ENCODE measurements around the gene COL15A1.

The COL15A1 gene

DNA sequence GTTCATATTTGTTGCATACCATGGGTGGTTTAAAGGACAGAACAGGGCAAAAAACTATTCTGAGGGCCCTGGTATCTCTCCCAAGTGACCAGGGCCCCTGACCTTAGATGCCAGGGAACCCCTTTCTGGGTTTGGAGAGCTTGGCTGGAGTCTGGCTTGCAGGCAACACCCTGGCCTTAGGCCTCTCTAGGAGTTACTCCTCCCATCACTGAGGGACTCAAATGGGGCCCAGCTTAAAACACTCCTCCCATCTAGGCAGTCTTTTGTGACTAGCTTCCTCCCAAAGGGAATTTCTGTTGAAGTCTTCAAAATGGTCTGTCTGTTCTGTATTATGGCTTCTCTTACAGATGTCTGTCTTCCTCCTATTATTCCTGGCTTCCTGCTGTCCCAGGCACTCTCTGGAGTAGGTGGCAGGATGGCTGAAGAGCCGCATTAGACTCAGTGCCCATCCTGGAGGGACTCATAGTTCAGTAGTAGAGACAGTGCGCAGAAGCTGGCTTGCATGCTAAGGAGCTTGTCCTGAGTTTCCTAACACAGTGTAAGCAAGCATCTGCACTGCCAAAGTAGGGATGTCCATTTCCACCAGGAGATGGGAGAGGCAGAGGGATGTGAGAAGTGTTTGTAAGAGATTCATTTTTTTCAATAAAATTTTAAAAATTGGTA is 10.0 kb downstream of the COL15A1 start:
- Histone ChIP-seq H3K27ac (peak overlapping the region; percentile 20 to 60), H3K4me3 (no peak overlapping the region)
- no peak for DNase-seq (ENCODE audit: low spot score)
- TF ChIP-seq, protein P1, sequence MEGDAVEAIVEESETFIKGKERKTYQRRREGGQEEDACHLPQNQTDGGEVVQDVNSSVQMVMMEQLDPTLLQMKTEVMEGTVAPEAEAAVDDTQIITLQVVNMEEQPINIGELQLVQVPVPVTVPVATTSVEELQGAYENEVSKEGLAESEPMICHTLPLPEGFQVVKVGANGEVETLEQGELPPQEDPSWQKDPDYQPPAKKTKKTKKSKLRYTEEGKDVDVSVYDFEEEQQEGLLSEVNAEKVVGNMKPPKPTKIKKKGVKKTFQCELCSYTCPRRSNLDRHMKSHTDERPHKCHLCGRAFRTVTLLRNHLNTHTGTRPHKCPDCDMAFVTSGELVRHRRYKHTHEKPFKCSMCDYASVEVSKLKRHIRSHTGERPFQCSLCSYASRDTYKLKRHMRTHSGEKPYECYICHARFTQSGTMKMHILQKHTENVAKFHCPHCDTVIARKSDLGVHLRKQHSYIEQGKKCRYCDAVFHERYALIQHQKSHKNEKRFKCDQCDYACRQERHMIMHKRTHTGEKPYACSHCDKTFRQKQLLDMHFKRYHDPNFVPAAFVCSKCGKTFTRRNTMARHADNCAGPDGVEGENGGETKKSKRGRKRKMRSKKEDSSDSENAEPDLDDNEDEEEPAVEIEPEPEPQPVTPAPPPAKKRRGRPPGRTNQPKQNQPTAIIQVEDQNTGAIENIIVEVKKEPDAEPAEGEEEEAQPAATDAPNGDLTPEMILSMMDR (IDR thresholded peaks at IDR 0.05), result no peak

DNA sequence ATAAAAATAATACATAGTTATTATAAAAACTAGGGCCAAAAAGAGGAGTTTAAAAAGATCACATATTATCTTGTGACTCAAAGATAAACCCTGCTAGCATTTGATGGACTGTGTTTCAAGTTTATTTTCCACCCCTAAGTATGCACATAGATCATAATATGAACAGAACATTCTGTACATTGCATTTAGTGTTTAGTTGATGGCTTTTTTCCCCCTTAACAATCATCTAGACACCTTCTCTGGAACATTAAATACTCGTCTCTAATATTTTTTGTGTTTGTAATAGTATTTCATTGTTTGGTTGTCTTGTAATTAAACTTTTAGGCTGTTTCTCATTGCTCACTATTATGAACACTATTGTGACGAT is 10.5 kb downstream of the COL15A1 start:
- no peak overlapping the region for H3K27ac ChIP-seq
- TF ChIP-seq, protein P1 (IDR thresholded peaks at IDR 0.05), result no peak
- no peak overlapping the region for H3K4me3 ChIP-seq
- no peak for DNase-seq (ENCODE audit: low spot score)

GRCh38 chr9:98955259-98955658 is 11.6 kb downstream of the COL15A1 start:
- TF ChIP-seq, protein P1 (IDR thresholded peaks at IDR 0.05), result no peak
- H3K4me3 ChIP-seq, result no peak overlapping the region
- no peak for DNase-seq (ENCODE audit: low spot score)
- H3K27ac ChIP-seq, result peak overlapping the region; percentile 27 to 47

- DNase-seq (ENCODE audit: low spot score), result peak; percentile 76
- H3K27ac ChIP-seq, result peak overlapping the region; percentile 79 to 94
- TF ChIP-seq, protein P1 (IDR thresholded peaks at IDR 0.05), result no peak
Measured at GRCh38 chr9:98957826-98958225, 14.1 kb downstream of the COL15A1 start.

GRCh38 chr9:98958271-98958984 is 14.7 kb downstream of the COL15A1 start:
- H3K4me3 ChIP-seq, result peak overlapping the region; percentile 9
- TF ChIP-seq, protein P1 (IDR thresholded peaks at IDR 0.05), result no peak
- peak overlapping the region; percentile 79 to 94 for H3K27ac ChIP-seq
- DNase-seq (ENCODE audit: low spot score), result peak; percentile 80

More at GRCh38 chr9:98957826-98958225, 14.1 kb downstream of the COL15A1 start:
- peak overlapping the region; percentile 9 for H3K4me3 ChIP-seq

- peak overlapping the region; percentile 46 to 94 for H3K27ac ChIP-seq
- TF ChIP-seq, protein P1 (IDR thresholded peaks at IDR 0.05), result no peak
Measured at GRCh38 chr9:98960409-98960808, 16.7 kb downstream of the COL15A1 start.

More at GRCh38 chr9:98960409-98960808, 16.7 kb downstream of the COL15A1 start:
- no peak for DNase-seq (ENCODE audit: low spot score)
- H3K4me3 ChIP-seq, result no peak overlapping the region
